KOPT-K1 (cell line): ENCODE data around the gene RHOXF2B.
"Not testable (repeated sequence)": the region's sequence is repeated elsewhere in the genome, so short reads cannot be mapped to it uniquely, and the experiment has no call there.

ENCODE experiments used
- H3K27ac ChIP-seq: fragments of 200-600 bp; sonication (generic); 2 replicates; pipeline ENCODE4 v1.5.1; 2016; ENCODE audit warnings: antibody characterized with exemption, mild to moderate bottlenecking, low read depth, low read length; ENCODE audit not compliant: poor library complexity, severe bottlenecking
- H3K36me3 ChIP-seq: fragments of 200-600 bp; sonication (generic); 2 replicates; pipeline ENCODE4 v1.5.1; 2017; ENCODE audit warnings: antibody characterized with exemption, mild to moderate bottlenecking, low read length, moderate library complexity; ENCODE audit not compliant: insufficient read depth
- H3K9me3 ChIP-seq: fragments of 200-600 bp; sonication (generic); 2 replicates; pipeline ENCODE4 v1.5.1; 2017; ENCODE audit warnings: antibody characterized with exemption, low read length, mild to moderate bottlenecking; ENCODE audit not compliant: insufficient read depth, poor library complexity, severe bottlenecking

The RHOXF2B gene

DNA sequence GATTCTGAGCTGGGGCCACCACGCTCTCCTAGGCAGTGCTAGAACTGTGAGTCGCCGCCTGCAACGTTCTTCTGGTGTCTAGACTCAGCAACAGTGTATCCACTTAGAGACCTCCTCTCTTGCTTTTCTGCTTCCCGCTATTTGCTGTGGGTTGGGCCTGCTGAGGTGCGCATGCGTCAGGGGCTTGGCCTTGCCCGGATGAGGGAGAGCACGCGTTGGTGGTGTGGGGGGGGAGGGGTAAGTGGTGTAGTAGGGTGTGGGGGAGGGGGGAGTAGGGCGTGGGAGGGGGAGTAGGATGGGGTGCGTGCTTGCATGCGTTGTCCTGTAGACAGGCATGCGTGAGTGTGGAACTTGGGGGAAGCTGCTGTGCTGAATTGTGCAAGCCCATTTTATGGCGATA, at the start of gene RHOXF2B:
RHOXF2B (minus strand) TSS at position 101 of the 400 bp plus-strand sequence. CDS start 138 bp downstream, outside the sequence.
- not testable (repeated sequence) for H3K36me3 ChIP-seq, H3K9me3 ChIP-seq, H3K27ac ChIP-seq

GRCh38 chrX:120125444-120125843, 48.0 kb upstream of the RHOXF2B start:
- no peaks in the 10 kb centered on the region for H3K9me3 ChIP-seq
- H3K27ac ChIP-seq = no peak overlapping the region
- no peaks in the 10 kb centered on the region for H3K36me3 ChIP-seq

- Histone ChIP-seq H3K27ac (no peak overlapping the region), H3K9me3 (no peaks in the 10 kb centered on the region), H3K36me3 (no peaks in the 10 kb centered on the region)
These were observed 42.7 kb upstream of the RHOXF2B start for GRCh38 chrX:120120223-120120622.

DNA sequence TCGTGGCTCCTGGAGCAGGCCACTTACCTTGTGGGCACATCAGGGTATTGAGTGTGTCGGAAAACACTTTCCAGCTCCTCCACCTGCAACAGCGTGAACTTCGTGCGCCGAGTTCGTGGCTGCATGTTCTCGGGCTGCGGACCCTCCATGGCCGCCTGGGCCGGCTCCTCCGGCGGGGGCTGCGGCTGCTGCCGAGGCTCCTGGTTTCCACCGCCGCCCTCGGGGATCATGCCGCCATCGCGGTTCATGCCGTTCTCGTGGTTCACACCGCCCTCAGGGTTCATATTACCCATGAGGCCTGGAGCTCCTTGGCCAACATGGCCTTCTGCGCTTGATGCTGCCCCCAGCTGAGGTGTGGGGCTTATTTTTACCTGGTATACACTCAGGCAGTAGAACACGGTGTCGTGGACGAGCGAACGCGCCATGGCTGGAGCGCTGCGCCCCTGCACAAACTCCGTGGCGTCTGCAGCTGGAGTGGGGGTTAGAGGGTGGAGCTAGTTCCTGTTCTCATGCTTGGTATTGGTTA, 38.0 kb upstream of the RHOXF2B start, which contains the start of gene RHOXF1:
RHOXF1 (minus strand) TSS at position 476 of the 526 bp plus-strand sequence; CDS start at position 425, 51 bp downstream.
- no peaks in the 10 kb centered on the region for H3K9me3 ChIP-seq
- H3K36me3 ChIP-seq = no peaks in the 10 kb centered on the region
- H3K27ac ChIP-seq = no peak within 1 kb of the TSS

DNA sequence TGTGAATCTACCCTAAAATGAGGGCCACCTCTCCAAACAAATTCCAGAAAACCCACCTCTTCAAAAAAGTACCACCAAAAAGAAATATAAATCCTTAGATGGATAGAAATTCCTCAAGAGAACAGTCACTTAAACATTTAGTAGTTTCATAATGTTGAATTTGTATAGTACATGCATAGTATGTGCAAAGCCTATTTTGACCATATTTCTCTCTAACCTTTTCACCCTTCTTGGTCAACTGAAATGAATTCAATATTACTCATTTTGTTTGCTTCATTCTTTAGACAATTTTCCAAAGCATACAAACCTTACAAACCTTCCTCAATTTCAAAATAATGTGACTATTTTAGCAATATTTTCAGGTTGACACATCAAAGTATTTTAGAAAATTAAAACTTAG, 34.1 kb upstream of the RHOXF2B start:
- H3K9me3 ChIP-seq = no peaks in the 10 kb centered on the region
- no peak overlapping the region for H3K27ac ChIP-seq
- H3K36me3 ChIP-seq = no peaks in the 10 kb centered on the region

DNA sequence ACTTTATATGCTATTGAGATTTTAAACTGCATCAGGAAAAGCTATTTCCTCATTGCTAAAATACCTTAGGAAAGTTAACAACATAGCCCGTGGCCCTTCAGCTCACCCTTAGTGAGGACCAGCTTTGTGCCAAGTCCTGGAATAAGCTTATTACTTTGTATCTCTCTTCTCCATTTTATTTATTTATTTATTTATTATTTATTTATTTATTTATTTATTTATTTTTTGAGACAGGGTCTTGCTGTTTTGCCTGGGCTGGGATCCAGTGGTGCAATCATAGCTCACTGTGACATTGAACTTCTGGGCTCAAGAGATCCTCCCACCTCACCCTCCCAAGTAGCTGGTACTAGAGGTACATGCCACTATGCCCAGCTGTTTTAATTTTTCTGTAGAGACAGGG, 31.9 kb upstream of the RHOXF2B start:
- Histone ChIP-seq H3K36me3 (no peaks in the 10 kb centered on the region), H3K27ac (no peak overlapping the region), H3K9me3 (no peaks in the 10 kb centered on the region)

- H3K36me3 ChIP-seq, H3K27ac ChIP-seq: not testable (repeated sequence)
- H3K9me3 ChIP-seq = peaks cover 17% of the 10 kb centered on the region
These were observed 27.2 kb upstream of the RHOXF2B start for GRCh38 chrX:120104707-120105106.

DNA sequence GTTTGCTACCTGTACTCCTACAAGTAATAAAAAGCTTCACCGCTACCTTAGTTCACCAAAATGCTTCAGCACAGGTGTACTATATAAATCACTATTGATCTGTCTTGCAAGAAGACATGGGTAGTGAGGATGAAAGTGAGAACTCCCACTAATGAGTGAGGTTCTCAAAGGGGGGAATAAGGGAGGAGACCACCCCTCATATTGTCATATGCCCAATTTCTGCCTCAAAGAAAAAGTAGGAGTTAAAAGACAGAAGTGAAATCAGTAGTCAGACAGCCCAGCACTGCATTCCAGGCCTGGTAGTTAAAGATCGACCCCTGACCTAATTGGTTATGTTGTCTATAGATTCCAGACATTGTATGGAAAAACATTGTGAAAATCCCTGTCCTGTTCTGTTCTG, 23.6 kb upstream of the RHOXF2B start:
- H3K27ac ChIP-seq, H3K36me3 ChIP-seq: not testable (repeated sequence)
- peaks cover 17% of the 10 kb centered on the region for H3K9me3 ChIP-seq

GRCh38 chrX:120090208-120090607, 12.7 kb upstream of the RHOXF2B start:
- H3K9me3 ChIP-seq = no peaks in the 10 kb centered on the region
- H3K27ac ChIP-seq = no peak overlapping the region

GRCh38 chrX:120087289-120088017, 10.0 kb upstream of the RHOXF2B start:
- no peak overlapping the region for H3K27ac ChIP-seq
- H3K9me3 ChIP-seq = no peaks in the 10 kb centered on the region
- no peaks in the 10 kb centered on the region for H3K36me3 ChIP-seq

More at GRCh38 chrX:120090208-120090607, 12.7 kb upstream of the RHOXF2B start:
- no peaks in the 10 kb centered on the region for H3K36me3 ChIP-seq

DNA sequence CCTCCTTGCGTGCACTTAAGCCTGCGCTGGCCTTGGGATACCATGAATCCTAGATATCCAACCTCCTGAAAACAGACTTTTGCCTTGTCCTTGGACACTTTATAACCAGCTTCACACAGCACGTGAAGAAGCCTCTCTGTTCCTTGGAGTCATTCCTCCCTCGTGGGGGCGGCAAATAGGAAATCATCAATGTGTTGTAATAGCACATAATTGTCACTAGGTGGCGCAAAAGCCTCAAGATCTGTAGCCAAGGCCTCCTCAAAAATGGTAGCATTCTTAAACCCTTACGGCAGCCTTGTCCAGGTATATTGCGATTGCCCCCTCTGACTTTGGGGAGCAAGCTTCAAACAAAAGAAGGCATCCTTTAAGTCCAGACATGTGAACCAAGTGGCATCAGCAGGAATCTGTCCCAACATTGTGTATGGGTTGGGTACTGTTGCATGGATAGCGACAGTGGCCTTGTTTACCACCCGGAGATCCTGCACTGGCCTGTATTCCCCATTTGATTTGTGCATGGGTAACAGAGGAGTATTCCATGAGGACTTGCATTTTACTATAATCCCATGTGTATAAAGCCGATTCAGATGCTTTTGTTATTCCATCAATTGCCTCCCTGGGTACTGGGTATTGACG, 8.2 kb upstream of the RHOXF2B start:
- H3K9me3 ChIP-seq, H3K36me3 ChIP-seq, H3K27ac ChIP-seq: not testable (repeated sequence)

- H3K36me3 ChIP-seq, H3K27ac ChIP-seq, H3K9me3 ChIP-seq: not testable (repeated sequence)
These were observed 11.3 kb downstream of the RHOXF2B start for GRCh38 chrX:120066169-120066568.

- not testable (repeated sequence) for H3K27ac ChIP-seq, H3K9me3 ChIP-seq, H3K36me3 ChIP-seq
These were observed 34.8 kb downstream of the RHOXF2B start for GRCh38 chrX:120042712-120043111.

- H3K9me3 ChIP-seq, H3K36me3 ChIP-seq, H3K27ac ChIP-seq: not testable (repeated sequence)
These were observed 35.2 kb downstream of the RHOXF2B start for GRCh38 chrX:120042247-120042646.

DNA sequence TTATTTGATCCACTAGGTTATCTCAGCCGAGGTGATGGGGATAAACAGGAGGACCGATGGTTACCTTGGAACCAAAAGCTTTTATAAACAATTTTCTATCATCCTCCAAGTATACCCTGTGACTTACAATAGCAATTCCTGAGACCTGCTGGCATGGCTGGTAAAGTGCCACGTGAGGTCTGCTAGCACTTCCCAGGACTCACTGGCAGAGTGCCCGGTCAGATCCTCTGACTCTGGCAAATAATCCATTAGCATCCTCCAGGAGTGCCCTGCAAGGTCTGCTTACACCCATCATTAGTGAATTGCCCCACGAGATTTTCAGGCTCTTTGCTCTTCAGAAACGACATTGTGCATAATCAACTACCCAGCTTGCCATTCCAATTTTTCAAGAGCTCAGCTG, 37.3 kb downstream of the RHOXF2B start:
- H3K9me3 ChIP-seq, H3K36me3 ChIP-seq, H3K27ac ChIP-seq: not testable (repeated sequence)
